ENCODE measurements around the gene ZNF628. TPM values are rescaled to one million over a fixed set of nuclear protein-coding genes. Genes with fewer than 3 reads are reported as not detected.

ZNF628 gene
- total and polyA plus RNA-seq, 2 of the 8 experiments (the other 6 are each of a cell fraction or from before 2014, with no cell fraction given) = 1.7 to 10.8 TPM

DNA sequence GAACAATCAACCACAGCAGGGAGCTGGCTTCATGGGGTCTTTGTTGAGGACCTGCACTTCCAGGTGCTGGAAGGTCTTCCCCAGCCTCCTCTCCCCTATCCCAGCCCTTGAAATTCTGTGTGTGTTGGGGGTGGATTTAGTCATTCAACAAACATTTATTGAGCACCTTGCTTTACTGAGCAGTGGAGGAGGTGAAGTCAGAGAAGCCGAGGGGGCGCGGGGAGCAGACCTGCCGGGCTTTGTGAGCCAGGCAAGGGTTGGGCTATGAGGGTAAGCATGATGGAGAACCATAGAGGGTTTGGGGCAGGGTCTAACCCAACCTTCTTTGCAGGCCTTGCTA is 8.4 kb upstream of the ZNF628 start:
- DNase-seq (ENCODE audit: low read depth in 1 of 2, low spot score in 2 of 2) (peak in 1 of 2 experiments; percentile 61), FAIRE-seq (no peak)
- H2AFZ ChIP-seq (ENCODE audit: low read length) = no peak overlapping the region
- no peak overlapping the region for H3K27ac ChIP-seq (ENCODE audit: low read depth, low read length)
- H3K23me2 ChIP-seq (ENCODE audit: low read depth, low read length) = peaks cover 1% of the 10 kb centered on the region; the same call in 1 of the 2 replicates
- H3K27me3 ChIP-seq (replicated peaks in 1 of 4; ENCODE audit: control insufficient read depth in 3 of 4, extremely low read depth in 1 of 4, insufficient read depth in 3 of 4, low read length in 3 of 4) = no peaks in the 10 kb centered on the region; a peak in 1 of 7 replicates
- 35% methylated on average over 4 of the region's 4 CpGs; no CpG with 5 or more reads in 1 of the 2 experiments for whole genome bisulfite sequencing, 2 experiments (ENCODE audit: extremely low coverage in 1 of 2, insufficient coverage in 1 of 2, insufficient read length in 1 of 2, insufficient replicate concordance in 2 of 2, low coverage in 1 of 2, low lambda C conversion rate in 2 of 2, missing lambda C conversion rate in 1 of 2)
- no peak overlapping the region for H2BK120ac ChIP-seq (replicated peaks; ENCODE audit: low read depth, low read length)
- H4K91ac ChIP-seq (replicated peaks; ENCODE audit: insufficient read length, low read length) = no peak overlapping the region
- no peak overlapping the region for H2BK20ac ChIP-seq (ENCODE audit: low read length)
- no peak overlapping the region for H3K4me2 ChIP-seq (ENCODE audit: insufficient read depth in 1 of 2, low read depth in 2 of 2, low read length in 2 of 2)
- H2BK5ac ChIP-seq (ENCODE audit: low read depth, low read length) = no peak overlapping the region
- 0 out of 2 replicates have a peak overlapping the region, but pooled peaks have one; percentile 23 for H2BK12ac ChIP-seq (ENCODE audit: low read depth, low read length)
- H3K79me2 ChIP-seq (ENCODE audit: control insufficient read depth in 1 of 2, insufficient read depth in 2 of 2, low read length in 2 of 2) = no peaks in the 10 kb centered on the region
- H3K18ac ChIP-seq (ENCODE audit: extremely low read depth, low read length) = peak overlapping the region; percentile 36
- H2AK5ac ChIP-seq (ENCODE audit: low read depth, low read length) = no peak overlapping the region
- no peaks in the 10 kb centered on the region for H3K79me1 ChIP-seq (ENCODE audit: low read depth, low read length)
- peaks cover 3 to 24% (median 11%) of the 10 kb centered on the region in 4 experiments for H3K4me1 ChIP-seq (replicated peaks in 1 of 4; ENCODE audit: control insufficient read depth in 3 of 4, insufficient read depth in 4 of 4, low read length in 3 of 4)
- H3K56ac ChIP-seq (replicated peaks; ENCODE audit: insufficient read length, low read depth, low read length) = no peak overlapping the region
- H3K9me3 ChIP-seq (ENCODE audit: insufficient read depth in 2 of 2, low read depth in 1 of 2, low read length in 1 of 2) = no peaks in the 10 kb centered on the region
- TF ChIP-seq CHD1 (IDR thresholded peaks at IDR 0.05; ENCODE audit: low read depth, low read length) = no peak
- ChIA-PET CTCF (ENCODE audit: partially characterized antibody) (interaction anchor here (0.6 to 3.6 kb wide), 32 partner anchors 9 to 584 kb away, joined by 3 to 31 read pairs (median 4); partner anchors contain the start of genes NAT14, ZNF579 and ZNF628), POLR2A (ENCODE audit: partially characterized antibody) (interaction anchor here (0.6 to 2.6 kb wide), 10 partner anchors 9 to 157 kb away, joined by 3 to 9 read pairs (median 4); partner anchors contain the start of genes FIZ1, NAT14, ZNF524 and ZNF628)
- H2BK15ac ChIP-seq (ENCODE audit: low read length) = peak overlapping the region; percentile 75
- H3K36me3 ChIP-seq (ENCODE audit: control insufficient read depth in 2 of 4, insufficient read depth in 4 of 4, low read length in 3 of 4) = no peaks in the 10 kb centered on the region
- H3K23ac ChIP-seq (ENCODE audit: insufficient read length) = no peak overlapping the region
- 0 out of 2 replicates have a peak overlapping the region, but pooled peaks have one; percentile 46 for H4K8ac ChIP-seq (ENCODE audit: extremely low read depth, insufficient read depth, low read length)
- no peak overlapping the region for H3K9ac ChIP-seq (replicated peaks in 1 of 4; ENCODE audit: extremely low read depth in 1 of 4, low read depth in 3 of 4, low read length in 3 of 4)
- H3K4ac ChIP-seq (replicated peaks; ENCODE audit: insufficient read length, low read depth, low read length) = no peak overlapping the region
- no peaks in the 10 kb centered on the region for H4K20me1 ChIP-seq (replicated peaks in 1 of 2; ENCODE audit: control insufficient read depth in 1 of 2, insufficient read depth in 2 of 2, low read length in 2 of 2)
- H3K14ac ChIP-seq (ENCODE audit: insufficient read length) = no peak overlapping the region
- no peak overlapping the region for H4K5ac ChIP-seq (ENCODE audit: insufficient read length, low read depth, low read length)
- H3K4me3 ChIP-seq (ENCODE audit: extremely low read depth in 1 of 4, insufficient read depth in 2 of 4, low read depth in 3 of 4, low read length in 4 of 4) = no peak overlapping the region
